Activated CD4-positive, alpha-beta memory T cell treated with anti-CD3 and anti-CD28 coated beads for 36 hours (primary cell): ENCODE data around the gene SLC13A3. TPM values are rescaled to one million over a fixed set of nuclear protein-coding genes. Genes with fewer than 3 reads are reported as not detected.

Experiments used
- CTCF ChIA-PET: fragments of 350-600 bp; sonication (Branson Sonifier 250); formaldehyde crosslinking; loops from one replicate; lab custom pipeline; 2021; ENCODE audit warnings: antibody characterized with exemption, inconsistent platforms; lab: Charles Lee
- POLR2A ChIA-PET: fragments of 350-600 bp; sonication (Branson Sonifier 250); formaldehyde crosslinking; loops from one replicate; lab custom pipeline; 2021; ENCODE audit warnings: antibody characterized with exemption; lab: Charles Lee
- DNase-seq: peaks from one replicate; pipeline ENCODE4 v3.0.0-alpha.2; 2020
- H3K27ac Mint-ChIP-seq: one replicate; pipeline ENCODE4 v1.8.0; 2021; ENCODE audit warnings: mixed read lengths
- H3K27me3 Mint-ChIP-seq: one replicate; pipeline ENCODE4 v1.8.0; 2021; ENCODE audit warnings: mixed read lengths
- H3K36me3 Mint-ChIP-seq: one replicate; pipeline ENCODE4 v1.8.0; 2021; ENCODE audit warnings: mixed read lengths
- H3K4me1 Mint-ChIP-seq: one replicate; pipeline ENCODE4 v1.8.0; 2021; ENCODE audit warnings: low read depth, mixed read lengths
- H3K4me3 Mint-ChIP-seq: one replicate; pipeline ENCODE4 v1.8.0; 2021; ENCODE audit warnings: mild to moderate bottlenecking, mixed read lengths
- H3K9me3 Mint-ChIP-seq: one replicate; pipeline ENCODE4 v1.8.0; 2021; ENCODE audit warnings: mixed read lengths
- intact Hi-C: fragments of 100-400 bp; cut with micrococcal nuclease; formaldehyde crosslinking; loops from one replicate; pipeline ENCODE4 v1.15.1; 2023
- total RNA-seq, 2 experiments: library from RNA; stranded (reverse); gene quantifications; one replicate each; pipeline ENCODE4 v1.2.3, GENCODE V29; 2021

Gene SLC13A3
- total RNA-seq, 2 experiments from 2014 or later, result 0.10 TPM; not detected in 1

- no peak overlapping the region for H3K4me3 Mint-ChIP-seq
- no peak overlapping the region for H3K27ac Mint-ChIP-seq
- no peaks in the 10 kb centered on the region for H3K4me1 Mint-ChIP-seq
- POLR2A ChIA-PET, result no interaction called here
- H3K27me3 Mint-ChIP-seq, result no peaks in the 10 kb centered on the region
- peaks cover 10% of the 10 kb centered on the region for H3K9me3 Mint-ChIP-seq
- CTCF ChIA-PET, result no interaction called here
- intact Hi-C loops, result no loop called here
- H3K36me3 Mint-ChIP-seq, result peaks cover 13% of the 10 kb centered on the region
- DNase-seq, result no peak
These were observed 14.3 kb upstream of the SLC13A3 start for GRCh38 chr20:46665602-46666001.

- no peak overlapping the region for H3K4me3 Mint-ChIP-seq
- H3K4me1 Mint-ChIP-seq, result no peaks in the 10 kb centered on the region
- H3K36me3 Mint-ChIP-seq, result no peaks in the 10 kb centered on the region
- DNase-seq, result no peak
- ChIA-PET CTCF (interaction anchor here (0.6 kb wide), 2 partner anchors 9 to 157 kb away, joined by 3 to 4 read pairs; no protein-coding TSS in a partner anchor), POLR2A (no interaction called here)
- H3K27ac Mint-ChIP-seq, result no peak overlapping the region
- no peaks in the 10 kb centered on the region for H3K9me3 Mint-ChIP-seq
- intact Hi-C loops, result no loop called here
- no peaks in the 10 kb centered on the region for H3K27me3 Mint-ChIP-seq
These were observed 12.3 kb upstream of the SLC13A3 start for GRCh38 chr20:46663531-46663930.

GRCh38 chr20:46661659-46662058, 10.4 kb upstream of the SLC13A3 start:
- H3K36me3 Mint-ChIP-seq, result no peaks in the 10 kb centered on the region
- no peaks in the 10 kb centered on the region for H3K9me3 Mint-ChIP-seq
- POLR2A ChIA-PET, result no interaction called here
- intact Hi-C loops, result no loop called here
- H3K27ac Mint-ChIP-seq, result no peak overlapping the region
- no peaks in the 10 kb centered on the region for H3K27me3 Mint-ChIP-seq
- CTCF ChIA-PET, result interaction anchor here (0.6 to 1.2 kb wide), 3 partner anchors 19 to 931 kb away, joined by 3 read pairs; no protein-coding TSS in a partner anchor
- no peaks in the 10 kb centered on the region for H3K4me1 Mint-ChIP-seq
- no peak overlapping the region for H3K4me3 Mint-ChIP-seq
- DNase-seq, result no peak

- no peak for DNase-seq
- no peaks in the 10 kb centered on the region for H3K27me3 Mint-ChIP-seq
- ChIA-PET POLR2A (no interaction called here), CTCF (no interaction called here)
- H3K27ac Mint-ChIP-seq, result no peak overlapping the region
- H3K4me3 Mint-ChIP-seq, result no peak overlapping the region
- H3K9me3 Mint-ChIP-seq, result no peaks in the 10 kb centered on the region
- no peaks in the 10 kb centered on the region for H3K4me1 Mint-ChIP-seq
- intact Hi-C loops, result no loop called here
- no peaks in the 10 kb centered on the region for H3K36me3 Mint-ChIP-seq
These were observed 9.2 kb upstream of the SLC13A3 start for GRCh38 chr20:46660487-46660886.

GRCh38 chr20:46657618-46658017, 6.4 kb upstream of the SLC13A3 start:
- ChIA-PET POLR2A (no interaction called here), CTCF (no interaction called here)
- Mint-ChIP-seq H3K27ac (no peak overlapping the region), H3K36me3 (no peaks in the 10 kb centered on the region), H3K4me3 (no peak overlapping the region), H3K4me1 (no peaks in the 10 kb centered on the region), H3K27me3 (peaks cover 9% of the 10 kb centered on the region), H3K9me3 (no peaks in the 10 kb centered on the region)
- no peak for DNase-seq
- intact Hi-C loops, result no loop called here

- intact Hi-C loops, result no loop called here
These were observed 5.9 kb upstream of the SLC13A3 start for GRCh38 chr20:46657137-46657536.

GRCh38 chr20:46652699-46653098, 1.4 kb upstream of the SLC13A3 start:
- ChIA-PET CTCF (interaction anchor here (1.3 kb wide), 1 partner anchor 20 kb away, joined by 3 read pairs; no protein-coding TSS in a partner anchor), POLR2A (no interaction called here)
- Mint-ChIP-seq H3K27me3 (peaks cover 30% of the 10 kb centered on the region), H3K27ac (no peak overlapping the region), H3K4me3 (no peak overlapping the region), H3K9me3 (no peaks in the 10 kb centered on the region), H3K36me3 (no peaks in the 10 kb centered on the region), H3K4me1 (no peaks in the 10 kb centered on the region)
- intact Hi-C loops, result no loop called here
- no peak for DNase-seq

More at GRCh38 chr20:46657137-46657536, 5.9 kb upstream of the SLC13A3 start:
- H3K4me3 Mint-ChIP-seq, result no peak overlapping the region
- POLR2A ChIA-PET, result no interaction called here
- no peak overlapping the region for H3K27ac Mint-ChIP-seq
- CTCF ChIA-PET, result interaction anchor here (0.6 kb wide), 1 partner anchor 46 kb away, joined by 3 read pairs; no protein-coding TSS in a partner anchor
- peaks cover 10% of the 10 kb centered on the region for H3K27me3 Mint-ChIP-seq
- H3K4me1 Mint-ChIP-seq, result no peaks in the 10 kb centered on the region
- no peaks in the 10 kb centered on the region for H3K36me3 Mint-ChIP-seq
- DNase-seq, result no peak
- no peaks in the 10 kb centered on the region for H3K9me3 Mint-ChIP-seq

- Mint-ChIP-seq H3K36me3 (no peaks in the 10 kb centered on the region), H3K4me1 (no peaks in the 10 kb centered on the region), H3K27me3 (peaks cover 30% of the 10 kb centered on the region), H3K9me3 (no peaks in the 10 kb centered on the region), H3K4me3 (no peak overlapping the region), H3K27ac (no peak overlapping the region)
- ChIA-PET CTCF (interaction anchor here (0.7 kb wide), 1 partner anchor 60 kb away, joined by 3 read pairs; no protein-coding TSS in a partner anchor), POLR2A (no interaction called here)
- no peak for DNase-seq
- intact Hi-C loops, result no loop called here
These were observed 626 bp downstream of the SLC13A3 start for GRCh38 chr20:46650575-46651090.

- CTCF ChIA-PET, result interaction anchor here (1.6 kb wide), 1 partner anchor 33 kb away, joined by 4 read pairs; no protein-coding TSS in a partner anchor
- H3K27me3 Mint-ChIP-seq, result peaks cover 30% of the 10 kb centered on the region
- intact Hi-C loops, result no loop called here
These were observed 1.2 kb downstream of the SLC13A3 start for GRCh38 chr20:46649965-46650542.

GRCh38 chr20:46649650-46649949, 1.7 kb downstream of the SLC13A3 start:
- intact Hi-C loops, result no loop called here
- no peaks in the 10 kb centered on the region for H3K4me1 Mint-ChIP-seq
- H3K9me3 Mint-ChIP-seq, result no peaks in the 10 kb centered on the region
- no peak for DNase-seq
- CTCF ChIA-PET, result interaction anchor here (1.6 kb wide), 1 partner anchor 33 kb away, joined by 4 read pairs; no protein-coding TSS in a partner anchor
- no peak overlapping the region for H3K4me3 Mint-ChIP-seq
- H3K27ac Mint-ChIP-seq, result no peak overlapping the region
- no peaks in the 10 kb centered on the region for H3K36me3 Mint-ChIP-seq
- H3K27me3 Mint-ChIP-seq, result peaks cover 30% of the 10 kb centered on the region
- POLR2A ChIA-PET, result no interaction called here

More at GRCh38 chr20:46649965-46650542, 1.2 kb downstream of the SLC13A3 start:
- Mint-ChIP-seq H3K4me3 (no peak overlapping the region), H3K27ac (no peak overlapping the region), H3K36me3 (no peaks in the 10 kb centered on the region), H3K4me1 (no peaks in the 10 kb centered on the region), H3K9me3 (no peaks in the 10 kb centered on the region)
- no peak for DNase-seq
- POLR2A ChIA-PET, result no interaction called here

GRCh38 chr20:46648903-46649649, 2.2 kb downstream of the SLC13A3 start:
- H3K4me1 Mint-ChIP-seq, result no peaks in the 10 kb centered on the region
- H3K9me3 Mint-ChIP-seq, result no peaks in the 10 kb centered on the region
- intact Hi-C loops, result no loop called here
- DNase-seq, result no peak
- ChIA-PET POLR2A (no interaction called here), CTCF (interaction anchor here (1.6 kb wide), 1 partner anchor 34 kb away, joined by 4 read pairs; no protein-coding TSS in a partner anchor)
- H3K27ac Mint-ChIP-seq, result no peak overlapping the region
- peaks cover 29% of the 10 kb centered on the region for H3K27me3 Mint-ChIP-seq
- H3K4me3 Mint-ChIP-seq, result no peak overlapping the region
- H3K36me3 Mint-ChIP-seq, result no peaks in the 10 kb centered on the region

- H3K27ac Mint-ChIP-seq, result no peak overlapping the region
- peaks cover 21% of the 10 kb centered on the region for H3K27me3 Mint-ChIP-seq
- POLR2A ChIA-PET, result no interaction called here
- H3K9me3 Mint-ChIP-seq, result no peaks in the 10 kb centered on the region
- no peak for DNase-seq
- CTCF ChIA-PET, result no interaction called here
- H3K4me1 Mint-ChIP-seq, result no peaks in the 10 kb centered on the region
- intact Hi-C loops, result no loop called here
- H3K36me3 Mint-ChIP-seq, result no peaks in the 10 kb centered on the region
- H3K4me3 Mint-ChIP-seq, result no peak overlapping the region
These were observed 3.8 kb downstream of the SLC13A3 start for GRCh38 chr20:46647469-46647868.
